K562 (cell line): ENCODE measurements around the gene PIK3R1. TPM values are rescaled to one million over a fixed set of nuclear protein-coding genes. Genes with fewer than 3 reads are reported as not detected.

ENCODE experiments used
- ATAC-seq: fragments of 200-7000 bp; cut with Tn5 transposase; 3 replicates; pipeline ENCODE4 v1.9.1; 2020; ENCODE audit warnings: moderate library complexity
- BruUV-seq: library from RNA; stranded (reverse); fragments of 400-500 nt; replicated peaks from 2 replicates; lab custom pipeline; 2021; lab: Mats Ljungman, UMichigan
- CTCF ChIA-PET: fragments of 300-600 bp; formaldehyde crosslinking; extraction: SDS; loops from one replicate; lab custom pipeline; 2021; ENCODE audit warnings: low intra/inter-chr PET ratio; lab: Yijun Ruan, JAX
- POLR2A ChIA-PET: fragments of 300-600, 350-650 bp; sonication (Branson Sonifier 250); formaldehyde crosslinking; extraction: SDS; loops from one replicate; lab custom pipeline; 2021; ENCODE audit warnings: antibody characterized with exemption, inconsistent platforms; lab: Yijun Ruan, JAX
- DNase-seq, 4 experiments: peaks; one replicate each; pipeline versions ENCODE4 v3.0.0 to v3.0.0-alpha.2; 2011 to 2018; ENCODE audit warnings: low spot score in 3 of 4, mixed read lengths in 3 of 4; ENCODE audit errors: extremely low read depth in 1 of 4
- FAIRE-seq: peaks from 2 replicates; lab custom pipeline; 2011; peaks lifted over from hg19 to GRCh38; lab: Jason Lieb, UNC
- H2AFZ ChIP-seq: 2 replicates; pipeline ENCODE4 v1.6.0; 2011; ENCODE audit warnings: low read depth, low read length, control low read depth, inconsistent platforms
- H3K27ac ChIP-seq: fragments of 200-600 bp; 3 replicates; pipeline ENCODE4 v1.8.0; 2011; ENCODE audit warnings: low read depth, mild to moderate bottlenecking, control low read depth, inconsistent platforms, low read length, moderate library complexity, mixed read lengths; ENCODE audit errors: extremely low read depth
- H3K27me3 ChIP-seq, 2 experiments: fragments of 300-600 bp in 1 of 2; 2 replicates in 1 of 2; 3 replicates in 1 of 2; pipeline versions ENCODE4 v1.6.0 to v1.8.0; 2011; ENCODE audit warnings: inconsistent platforms in 2 of 2, low read length in 2 of 2, mild to moderate bottlenecking in 1 of 2, mixed read lengths in 1 of 2, moderate library complexity in 1 of 2; ENCODE audit not compliant: control insufficient read depth in 2 of 2, insufficient read depth in 2 of 2
- H3K36me3 ChIP-seq: fragments of 300-600 bp; 3 replicates; pipeline ENCODE4 v1.8.0; 2011; ENCODE audit warnings: mild to moderate bottlenecking, low read length, inconsistent platforms; ENCODE audit not compliant: control insufficient read depth, insufficient read depth
- H3K4me1 ChIP-seq, 2 experiments: fragments of 200-600 bp in 1 of 2; replicated peaks in 1 of 2; 2 replicates in 1 of 2; 3 replicates in 1 of 2; pipeline versions ENCODE4 v1.5.1 to v1.8.0; 2011; ENCODE audit warnings: inconsistent platforms in 2 of 2, low read length in 2 of 2, mild to moderate bottlenecking in 1 of 2, mixed read lengths in 1 of 2, moderate library complexity in 1 of 2; ENCODE audit not compliant: control insufficient read depth in 2 of 2, insufficient read depth in 2 of 2
- H3K4me2 ChIP-seq: 2 replicates; pipeline ENCODE4 v1.6.1; 2011; ENCODE audit warnings: low read length, control low read depth, inconsistent platforms, mixed read lengths; ENCODE audit not compliant: insufficient read depth
- H3K4me3 ChIP-seq: fragments of 200-600 bp; sonication (generic), shearing (Covaris generic); 2 replicates; pipeline ENCODE4 v1.5.1; 2016; ENCODE audit warnings: control low read depth, inconsistent platforms
- H3K79me2 ChIP-seq: fragments of 200-600 bp; 3 replicates; pipeline ENCODE4 v1.8.0; 2011; ENCODE audit warnings: low read length, inconsistent platforms; ENCODE audit not compliant: control insufficient read depth, insufficient read depth
- H3K9ac ChIP-seq, 2 experiments: 2 replicates each; pipeline versions ENCODE4 v1.6.0 to v1.6.1; 2011; ENCODE audit warnings: low read depth in 2 of 2, low read length in 2 of 2, control low read depth in 1 of 2, inconsistent platforms in 1 of 2, mild to moderate bottlenecking in 1 of 2, mixed read lengths in 1 of 2; ENCODE audit not compliant: insufficient read depth in 1 of 2
- H3K9me1 ChIP-seq: one replicate; pipeline ENCODE4 v1.6.0; 2011; ENCODE audit warnings: inconsistent platforms, mild to moderate bottlenecking, low read length, moderate library complexity; ENCODE audit not compliant: control insufficient read depth, insufficient read depth
- H3K9me3 ChIP-seq: replicated peaks from 2 replicates; pipeline ENCODE4 v1.5.1; 2011; ENCODE audit warnings: low read depth, low read length, inconsistent platforms; ENCODE audit not compliant: control insufficient read depth, insufficient read depth
- H4K20me1 ChIP-seq: replicated peaks from 2 replicates; pipeline ENCODE4 v1.6.1; 2011; ENCODE audit warnings: low read length, inconsistent platforms, mixed read lengths; ENCODE audit not compliant: control insufficient read depth, insufficient read depth
- NFE2L1 ChIP-seq: fragments of 450-650 bp; IDR thresholded peaks from 2 replicates; pipeline ENCODE4 v1.6.1; 2016; ENCODE audit warnings: missing genetic modification characterization, low read depth, mild to moderate bottlenecking, missing compliant biosample characterization, moderate library complexity, borderline replicate concordance
- RFX7 ChIP-seq: fragments of 250-450 bp; sonication (Bioruptor Pico); IDR thresholded peaks from 2 replicates; pipeline ENCODE4 v1.5.1; 2021; ENCODE audit warnings: mild to moderate bottlenecking
- RNF2 ChIP-seq: sonication (generic); IDR thresholded peaks from 2 replicates; pipeline ENCODE4 v1.6.1; 2016
- SIN3B ChIP-seq: fragments of 450-650 bp; IDR thresholded peaks from 2 replicates; pipeline ENCODE4 v1.6.1; 2017; ENCODE audit warnings: low read depth, mild to moderate bottlenecking, moderate library complexity
- TEAD4 ChIP-seq, 2 experiments: sonication (generic) in 1 of 2; formaldehyde crosslinking in 1 of 2; IDR thresholded peaks; 2 replicates each; pipeline versions ENCODE4 v1.6.1 to v1.8.0; 2012 to 2022; ENCODE audit warnings: borderline replicate concordance in 1 of 2, inconsistent platforms in 1 of 2, low read length in 1 of 2, mild to moderate bottlenecking in 1 of 2, missing genetic modification reagents in 1 of 2
- USF2 ChIP-seq: sonication (generic); formaldehyde crosslinking; IDR thresholded peaks from 2 replicates; pipeline ENCODE4 v1.5.0; 2020; ENCODE audit warnings: missing genetic modification reagents
- ZNF174 ChIP-seq: fragments of 250-450 bp; sonication (Bioruptor Pico); IDR thresholded peaks from 2 replicates; pipeline ENCODE4 v1.4.0; 2020; ENCODE audit warnings: mild to moderate bottlenecking
- ZNF407 ChIP-seq: fragments of 450-650 bp; IDR thresholded peaks from 2 replicates; pipeline ENCODE4 v1.6.1; 2016; ENCODE audit warnings: low read depth
- ZNF431 ChIP-seq: sonication (generic); formaldehyde crosslinking; IDR thresholded peaks from 2 replicates; pipeline ENCODE4 v1.8.0; 2022; ENCODE audit warnings: mild to moderate bottlenecking, missing genetic modification reagents
- ZNF778 ChIP-seq: fragments of 450-650 bp; formaldehyde crosslinking; IDR thresholded peaks from 2 replicates; pipeline ENCODE4 v1.4.0; 2020; ENCODE audit warnings: mild to moderate bottlenecking, moderate library complexity
- ZSCAN29 ChIP-seq: fragments of 450-650 bp; IDR thresholded peaks from 2 replicates; pipeline ENCODE4 v1.6.1; 2017
- WGBS: fragments of 100-300 bp; shearing (Covaris generic); methylation state at CpG from one replicate; pipeline ENCODE4 v1.1.6; 2016; ENCODE audit warnings: low coverage, mixed read lengths; ENCODE audit not compliant: insufficient coverage; ENCODE audit errors: missing lambda C conversion rate; 5-methylcytosine and 5-hydroxymethylcytosine counted together
- in situ Hi-C: fragments of 300-500 bp; cut with MboI; formaldehyde crosslinking; loops from 4 replicates; pipeline ENCODE4 v1.15.0; 2018; ENCODE audit warnings: inconsistent platforms, mixed read lengths
- intact Hi-C: fragments of 100-400 bp; cut with micrococcal nuclease; formaldehyde crosslinking; loops from 2 replicates; pipeline ENCODE4 v1.14.2; 2022
- polyA plus RNA-seq, 8 experiments: library from polyadenylated mRNA; depleted of rRNA in 4 of 8; stranded (reverse) in 5 of 8; unstranded in 3 of 8; fragments of >200 nt; fragmentation: Nextera tagmentation in 2 of 8; fragmentation: Illumina TruSeq in 1 of 8; extraction: Ambion mirVana in 2 of 8; extraction: Trizol in 1 of 8; gene quantifications; 2 replicates each; pipeline versions ENCODE4 v1.2.1 to v1.2.3, GENCODE V29; 2011 to 2014; ENCODE audit warnings: inconsistent platforms in 1 of 8, missing spikeins in 1 of 8
- total RNA-seq, 7 experiments: library from RNA; depleted of rRNA in 6 of 7; stranded (reverse); fragments of >200 nt in 6 of 7; fragmentation: Illumina TruSeq in 2 of 7; extraction: Trizol in 2 of 7; gene quantifications; 2 replicates each; pipeline versions ENCODE4 v1.2.1 to v1.2.3, GENCODE V29; 2011 to 2021; ENCODE audit warnings: low replicate concordance in 1 of 7

Gene PIK3R1
- total and polyA plus RNA-seq, 9 of the 15 experiments (the other 6 are each of a cell fraction or from before 2014, with no cell fraction given) = 1.1 to 9.7 (median 4.8) TPM

GRCh38 chr5:68189613-68190012 is 25.9 kb upstream of the PIK3R1 start:
- ATAC-seq (no peak), DNase-seq (no peak), FAIRE-seq (no peak)
- no peak overlapping the region for H2AFZ ChIP-seq
- H3K9me1 ChIP-seq = no peaks in the 10 kb centered on the region
- H3K9me3 ChIP-seq = no peaks in the 10 kb centered on the region
- in situ Hi-C loops (no loop called here), intact Hi-C loops (no loop called here)
- H3K27ac ChIP-seq = no peak overlapping the region
- BruUV-seq = no TSS peak
- no peak for TF ChIP-seq USF2 (CRISPR knock-in tag)
- TF ChIP-seq ZNF431 = no peak
- TF ChIP-seq SIN3B = no peak
- no peak for TF ChIP-seq TEAD4 (IDR thresholded peaks at IDR 0.05; ENCODE audit: low read length)
- TF ChIP-seq TEAD4 (CRISPR knock-in tag; IDR thresholded peaks at IDR 0.05; ENCODE audit: borderline replicate concordance) = no peak
- no peak for TF ChIP-seq RFX7 (CRISPR knock-in tag)
- no peak for TF ChIP-seq ZNF778
- no peak for TF ChIP-seq ZNF174 (CRISPR knock-in tag)
- TF ChIP-seq ZNF407 = no peak
- no peak for TF ChIP-seq RNF2
- no peak for TF ChIP-seq ZSCAN29
- no peak for TF ChIP-seq NFE2L1
- WGBS = 1% methylated on average over 5 of the region's 5 CpGs
- H4K20me1 ChIP-seq = no peaks in the 10 kb centered on the region
- H3K79me2 ChIP-seq = no peaks in the 10 kb centered on the region
- H3K4me1 ChIP-seq = peaks cover 0 to 8% of the 10 kb centered on the region in 2 experiments; a peak in 2 of 5 replicates
- CTCF ChIA-PET = interaction anchor here (0.7 kb wide), 1 partner anchor 521 kb away, joined by 3 read pairs; no protein-coding TSS in a partner anchor
- H3K27me3 ChIP-seq = peaks cover 16 to 20% of the 10 kb centered on the region in 2 experiments; a peak in 4 of 5 replicates
- no peak overlapping the region for H3K4me3 ChIP-seq
- POLR2A ChIA-PET = no interaction called here
- no peak overlapping the region for H3K4me2 ChIP-seq
- no peak overlapping the region for H3K9ac ChIP-seq
- no peaks in the 10 kb centered on the region for H3K36me3 ChIP-seq
